SK-N-SH (cell line): ENCODE measurements around the gene DLGAP5.
A peak's percentile ranks its signal among the peaks of the same experiment; 100 is the strongest.

Experiments used
- NFIC ChIP-seq: IDR thresholded peaks from 2 replicates; pipeline ENCODE4 v1.4.0; 2012; ENCODE audit warnings: borderline replicate concordance
- TF ChIP-seq, protein P1 (sequence below): IDR thresholded peaks from 2 replicates; pipeline ENCODE4 v1.4.0; 2012; ENCODE audit warnings: low read depth, borderline replicate concordance

DNA sequence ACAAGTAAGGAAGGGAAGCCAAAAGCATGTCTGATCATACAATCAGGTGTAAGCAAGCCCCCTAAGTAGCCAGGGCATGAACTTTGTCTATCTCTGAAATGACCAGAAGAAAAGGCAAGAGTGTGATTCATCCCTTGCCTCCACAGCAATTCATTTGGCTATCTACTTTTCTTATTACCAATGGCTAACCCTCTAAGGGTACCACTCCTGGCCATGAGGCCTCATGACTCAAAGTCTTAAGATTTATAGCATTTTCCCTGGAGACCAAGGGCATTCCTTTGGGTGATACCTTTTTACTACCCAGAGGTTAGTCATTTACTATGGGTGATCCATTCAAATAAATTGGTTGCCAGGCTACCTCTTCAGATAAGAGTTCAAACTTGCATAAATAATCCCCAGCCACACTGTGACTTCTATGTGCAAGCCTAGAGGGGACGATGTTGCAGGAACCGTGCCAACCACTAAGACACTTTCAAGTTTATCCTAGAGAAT lies 63.9 kb downstream of the DLGAP5 start:
- peak; percentile 7; the same call in 1 of the 2 replicates for TF ChIP-seq NFIC
- TF ChIP-seq, protein P1, sequence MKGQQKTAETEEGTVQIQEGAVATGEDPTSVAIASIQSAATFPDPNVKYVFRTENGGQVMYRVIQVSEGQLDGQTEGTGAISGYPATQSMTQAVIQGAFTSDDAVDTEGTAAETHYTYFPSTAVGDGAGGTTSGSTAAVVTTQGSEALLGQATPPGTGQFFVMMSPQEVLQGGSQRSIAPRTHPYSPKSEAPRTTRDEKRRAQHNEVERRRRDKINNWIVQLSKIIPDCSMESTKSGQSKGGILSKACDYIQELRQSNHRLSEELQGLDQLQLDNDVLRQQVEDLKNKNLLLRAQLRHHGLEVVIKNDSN, result no peak
